Fibroblast of pulmonary artery (primary cell): ENCODE data around the gene ASB10.

Experiments
- DNase-seq: peaks from one replicate; pipeline ENCODE4 v3.0.0-alpha.2; 2010; ENCODE audit warnings: low read depth
- H3K4me3 ChIP-seq: replicated peaks from 2 replicates; pipeline ENCODE4 v1.5.1; 2011; ENCODE audit warnings: low read depth, mild to moderate bottlenecking, control low read depth, low read length, moderate library complexity
- CTCF ChIP-seq: IDR thresholded peaks from 2 replicates; pipeline ENCODE4 v1.5.1; 2011; ENCODE audit warnings: mild to moderate bottlenecking, control low read depth, low read length, inconsistent platforms; ENCODE audit errors: missing control alignments

Gene ASB10

GRCh38 chr7:151195616-151196450, 8.8 kb upstream of the ASB10 start:
- no peak for DNase-seq
- TF ChIP-seq CTCF, result no peak

GRCh38 chr7:151194188-151194587, 7.1 kb upstream of the ASB10 start:
- DNase-seq, result no peak
- H3K4me3 ChIP-seq, result no peak overlapping the region
- no peak for TF ChIP-seq CTCF

More at GRCh38 chr7:151195616-151196450, 8.8 kb upstream of the ASB10 start:
- H3K4me3 ChIP-seq, result no peak overlapping the region

- no peak overlapping the region for H3K4me3 ChIP-seq
- DNase-seq, result no peak
- no peak for TF ChIP-seq CTCF
These were observed 6.3 kb upstream of the ASB10 start for GRCh38 chr7:151193203-151193978.

GRCh38 chr7:151192002-151192539, 5.0 kb upstream of the ASB10 start:
- H3K4me3 ChIP-seq, result no peak overlapping the region
- DNase-seq, result no peak
- TF ChIP-seq CTCF, result no peak

GRCh38 chr7:151191544-151191943, 4.5 kb upstream of the ASB10 start:
- no peak for TF ChIP-seq CTCF
- no peak overlapping the region for H3K4me3 ChIP-seq
- DNase-seq, result no peak

GRCh38 chr7:151189038-151189437, 2.0 kb upstream of the ASB10 start:
- H3K4me3 ChIP-seq, result no peak overlapping the region
- no peak for TF ChIP-seq CTCF
- no peak for DNase-seq
